DOHH2 (cell line): ENCODE data around the gene RELN.

Experiments used
- H3F3A ChIP-seq: fragments of 200-600 bp; sonication (generic), shearing (Covaris generic); 2 replicates; pipeline ENCODE4 v1.6.0; 2016; ENCODE audit warnings: antibody characterized with exemption, mild to moderate bottlenecking; ENCODE audit not compliant: control insufficient read depth, insufficient read depth
- H3K27ac ChIP-seq: fragments of 200-600 bp; sonication (generic); 2 replicates; pipeline ENCODE4 v1.5.1; 2014; ENCODE audit warnings: low read depth, mild to moderate bottlenecking, low read length, moderate library complexity
- H3K27me3 ChIP-seq: fragments of 200-600 bp; sonication (generic); 2 replicates; pipeline ENCODE4 v1.6.1; 2014; ENCODE audit warnings: mild to moderate bottlenecking, low read length, mixed read lengths; ENCODE audit not compliant: control insufficient read depth
- H3K36me3 ChIP-seq: fragments of 200-600 bp; sonication (generic); 2 replicates; pipeline ENCODE4 v1.6.1; 2014; ENCODE audit warnings: mild to moderate bottlenecking, low read length, moderate library complexity, mixed read lengths; ENCODE audit not compliant: control insufficient read depth
- H3K4me1 ChIP-seq: fragments of 200-600 bp; sonication (generic); 2 replicates; pipeline ENCODE4 v1.6.1; 2014; ENCODE audit warnings: mild to moderate bottlenecking, low read length, mixed read lengths; ENCODE audit not compliant: control insufficient read depth
- H3K4me2 ChIP-seq: fragments of 200-600 bp; sonication (generic); 2 replicates; pipeline ENCODE4 v1.6.0; 2014; ENCODE audit warnings: mild to moderate bottlenecking, low read length, moderate library complexity
- H3K4me3 ChIP-seq: fragments of 200-600 bp; sonication (generic); 2 replicates; pipeline ENCODE4 v1.5.1; 2014; ENCODE audit warnings: mild to moderate bottlenecking, low read length, mixed read lengths
- H3K79me2 ChIP-seq: fragments of 200-600 bp; sonication (generic); 2 replicates; pipeline ENCODE4 v1.6.1; 2014; ENCODE audit warnings: mild to moderate bottlenecking, low read length, mixed read lengths; ENCODE audit not compliant: control insufficient read depth
- H3K9me2 ChIP-seq: fragments of 200-600 bp; sonication (generic); replicated peaks from 2 replicates; pipeline ENCODE4 v1.6.1; 2014; ENCODE audit warnings: mild to moderate bottlenecking, low read length, mixed read lengths; ENCODE audit not compliant: control insufficient read depth
- H3K9me3 ChIP-seq: fragments of 200-600 bp; sonication (generic); 2 replicates; pipeline ENCODE4 v1.6.1; 2014; ENCODE audit warnings: antibody characterized with exemption, low read length, mixed read lengths; ENCODE audit not compliant: control insufficient read depth, insufficient read depth
- H4K20me1 ChIP-seq: fragments of 200-600 bp; sonication (generic); 2 replicates; pipeline ENCODE4 v1.6.0; 2014; ENCODE audit warnings: low read depth, mild to moderate bottlenecking, antibody characterized with exemption, low read length, moderate library complexity; ENCODE audit not compliant: control insufficient read depth, insufficient read depth
- CTCF ChIP-seq: fragments of 200-600 bp; sonication (generic); IDR thresholded peaks from one replicate; pipeline ENCODE4 v1.5.1; 2014; ENCODE audit warnings: antibody characterized with exemption, mild to moderate bottlenecking, low read depth, low read length; ENCODE audit not compliant: poor library complexity, severe bottlenecking
- EZH2phosphoT487 ChIP-seq: fragments of 200-600 bp; sonication (generic); IDR thresholded peaks from 2 replicates; pipeline ENCODE4 v1.6.1; 2017; ENCODE audit warnings: borderline replicate concordance, mild to moderate bottlenecking, antibody characterized with exemption, low read length, moderate library complexity, mixed read lengths

Gene RELN

GRCh38 chr7:103777440-103777839, 212.0 kb downstream of the RELN start:
- Histone ChIP-seq H3K27me3 (no peaks in the 10 kb centered on the region), H3K79me2 (no peaks in the 10 kb centered on the region), H3K27ac (no peak overlapping the region), H3K4me3 (no peak overlapping the region), H3K4me1 (no peaks in the 10 kb centered on the region), H3K9me3 (no peaks in the 10 kb centered on the region), H3K36me3 (no peaks in the 10 kb centered on the region), H4K20me1 (no peaks in the 10 kb centered on the region), H3F3A (no peaks in the 10 kb centered on the region), H3K9me2 (no peaks in the 10 kb centered on the region), H3K4me2 (no peak overlapping the region)
- TF ChIP-seq EZH2phosphoT487 (no peak), CTCF (no peak)

- no peak overlapping the region for H3K4me2 ChIP-seq
- no peaks in the 10 kb centered on the region for H3K79me2 ChIP-seq
- no peaks in the 10 kb centered on the region for H3K9me2 ChIP-seq
- no peaks in the 10 kb centered on the region for H4K20me1 ChIP-seq
- no peak for TF ChIP-seq EZH2phosphoT487
- no peak for TF ChIP-seq CTCF
- no peaks in the 10 kb centered on the region for H3K9me3 ChIP-seq
- H3K4me3 ChIP-seq: no peak overlapping the region
- H3K27me3 ChIP-seq: no peaks in the 10 kb centered on the region
- H3K36me3 ChIP-seq: no peaks in the 10 kb centered on the region
- H3K27ac ChIP-seq: no peak overlapping the region
- H3K4me1 ChIP-seq: no peaks in the 10 kb centered on the region
- H3F3A ChIP-seq: no peaks in the 10 kb centered on the region
These were observed 215.7 kb downstream of the RELN start for GRCh38 chr7:103773726-103774125.

GRCh38 chr7:103772171-103772773, 217.2 kb downstream of the RELN start:
- Histone ChIP-seq H3K4me3 (no peak overlapping the region), H3K9me3 (no peaks in the 10 kb centered on the region), H3K27me3 (peaks cover 4% of the 10 kb centered on the region; the same call in 1 of the 2 replicates), H4K20me1 (no peaks in the 10 kb centered on the region), H3K79me2 (no peaks in the 10 kb centered on the region), H3K4me2 (no peak overlapping the region), H3F3A (no peaks in the 10 kb centered on the region), H3K4me1 (no peaks in the 10 kb centered on the region), H3K36me3 (no peaks in the 10 kb centered on the region), H3K27ac (no peak overlapping the region), H3K9me2 (no peaks in the 10 kb centered on the region)
- TF ChIP-seq CTCF (no peak), EZH2phosphoT487 (no peak)

GRCh38 chr7:103771294-103771693, 218.2 kb downstream of the RELN start:
- Histone ChIP-seq H4K20me1 (no peaks in the 10 kb centered on the region), H3K79me2 (no peaks in the 10 kb centered on the region), H3K4me3 (no peak overlapping the region), H3F3A (no peaks in the 10 kb centered on the region), H3K9me2 (no peaks in the 10 kb centered on the region), H3K27me3 (peaks cover 4% of the 10 kb centered on the region; the same call in 1 of the 2 replicates), H3K4me1 (no peaks in the 10 kb centered on the region), H3K27ac (no peak overlapping the region), H3K9me3 (no peaks in the 10 kb centered on the region), H3K36me3 (no peaks in the 10 kb centered on the region), H3K4me2 (no peak overlapping the region)
- TF ChIP-seq EZH2phosphoT487: no peak
- no peak for TF ChIP-seq CTCF
